ENCODE results near the gene TPPP2. TPM values are rescaled to one million over a fixed set of nuclear protein-coding genes. Genes with fewer than 3 reads are reported as not detected.

TPPP2 gene
- total and polyA plus RNA-seq, 2 of the 4 experiments (the other 2 are of a cell fraction), result not detected

DNA sequence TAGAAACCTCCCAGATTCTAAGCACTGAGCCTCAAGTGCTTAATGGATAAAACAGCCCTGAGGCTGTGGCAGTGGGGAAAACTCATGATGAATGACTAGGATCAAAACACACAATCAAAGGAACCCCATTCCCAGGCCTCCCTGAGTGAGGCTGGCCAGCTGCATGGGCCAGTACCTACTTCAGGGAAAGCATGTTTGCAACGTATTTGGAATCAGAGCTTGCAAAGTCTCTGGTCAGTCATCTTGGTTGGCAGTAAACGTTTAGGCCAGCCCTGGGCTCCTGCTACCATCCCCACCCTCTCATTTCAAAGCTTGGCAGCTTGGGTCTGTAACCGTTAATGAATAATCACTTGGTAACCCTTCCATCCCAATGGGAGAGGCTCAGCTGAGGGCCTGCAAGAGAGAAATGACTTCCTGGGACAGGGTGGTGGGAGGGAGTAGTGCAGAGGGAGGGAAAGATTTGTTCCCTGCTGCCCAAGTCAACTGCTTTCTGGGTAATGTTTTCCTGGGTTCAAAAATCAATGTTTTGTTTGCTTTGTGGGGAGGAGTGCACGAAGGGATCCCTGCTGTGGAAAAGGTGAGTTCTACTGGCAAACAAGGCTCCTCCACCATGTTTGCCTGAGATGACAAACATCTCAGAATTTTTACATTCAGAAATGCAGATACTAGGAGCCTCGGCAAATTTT is 25.6 kb downstream of the TPPP2 start:
- intact Hi-C loops (cut with micrococcal nuclease), result no loop called here
- TF ChIP-seq SMC3 (IDR thresholded peaks at IDR 0.05; ENCODE audit: low read depth, low read length) (no peak), NFE2L2 (IDR thresholded peaks at IDR 0.05; ENCODE audit: low read depth, low read length) (no peak), RAD21 (IDR thresholded peaks at IDR 0.05; ENCODE audit: low read length) (no peak)
- Histone ChIP-seq H2BK15ac (ENCODE audit: low read depth, low read length) (no peak overlapping the region), H3K9me1 (ENCODE audit: insufficient read depth, low read length) (peaks cover 3% of the 10 kb centered on the region; the same call in 1 of the 2 replicates), H3K27ac (ENCODE audit: insufficient read depth, low read length) (no peak overlapping the region), H4K8ac (ENCODE audit: low read depth in 2 of 2, low read length in 2 of 2) (no peak overlapping the region), H3K9ac (ENCODE audit: low read depth, low read length) (no peak overlapping the region), H4K91ac (ENCODE audit: insufficient read depth, low read depth, low read length) (no peak overlapping the region), H2AK9ac (replicated peaks; ENCODE audit: low read depth, low read length, poor library complexity) (no peak overlapping the region), H3K36me3 (ENCODE audit: control insufficient read depth, insufficient read depth, low read length) (no peaks in the 10 kb centered on the region), H4K5ac (ENCODE audit: low read depth, low read length) (no peak overlapping the region), H3K4ac (ENCODE audit: low read depth, low read length) (no peak overlapping the region), H3K4me2 (ENCODE audit: low read depth, low read length) (no peak overlapping the region), H3K27me3 (ENCODE audit: control insufficient read depth, insufficient read depth, low read length) (peaks cover 4% of the 10 kb centered on the region), H3K18ac (ENCODE audit: low read depth, low read length) (no peak overlapping the region), H2BK20ac (ENCODE audit: low read depth, low read length) (no peak overlapping the region), H3K56ac (ENCODE audit: extremely low read depth, insufficient read depth, low read length) (no peak overlapping the region), H2BK5ac (ENCODE audit: low read depth, low read length, poor library complexity, severe bottlenecking) (no peak overlapping the region), H3K79me1 (ENCODE audit: low read depth in 1 of 2, low read length in 2 of 2) (no peaks in the 10 kb centered on the region), H4K20me1 (ENCODE audit: insufficient read depth, low read length) (no peaks in the 10 kb centered on the region), H3K4me3 (ENCODE audit: insufficient read depth, low read depth, low read length) (no peak overlapping the region), H3K4me1 (ENCODE audit: control insufficient read depth, insufficient read depth, low read length) (no peaks in the 10 kb centered on the region), H3K9me3 (ENCODE audit: control insufficient read depth, insufficient read depth, low read length) (no peaks in the 10 kb centered on the region), H2AFZ (replicated peaks; ENCODE audit: low read length, poor library complexity) (peak overlapping the region; percentile 36), H2AK5ac (ENCODE audit: low read depth, low read length) (no peak overlapping the region), H2BK120ac (ENCODE audit: low read depth, low read length) (no peak overlapping the region), H3K23ac (ENCODE audit: low read depth, low read length) (no peak overlapping the region), H3K14ac (replicated peaks; ENCODE audit: low read depth, low read length) (no peak overlapping the region)
- no peak for DNase-seq
- POLR2A ChIA-PET (ENCODE audit: unreplicated experiment), result no interaction called here
- in situ Hi-C loops (cut with MboI; ENCODE audit: low sequenced_read_pairs), result no loop called here
- dilution Hi-C loops (cut with HindIII; ENCODE audit: low sequenced_read_pairs, unreplicated experiment), result no loop called here
- CTCF ChIA-PET, result interaction anchor here (0.7 kb wide), 1 partner anchor 16 kb away, joined by 3 read pairs; no protein-coding TSS in a partner anchor
- ATAC-seq (ENCODE audit: low read depth), result no peak
- 50% methylated on average over 2 of the region's 5 CpGs; no CpG with 5 or more reads in 1 of the 2 experiments for WGBS, 2 experiments (ENCODE audit: extremely low coverage in 2 of 2, insufficient read length in 1 of 2)
- BruUV-seq (replicated peaks), result no TSS peak

Data from IMR-90 (cell line).